Tibial nerve (tissue), 4 donors: ENCODE results near the gene MED16. TPM values are rescaled to one million over a fixed set of nuclear protein-coding genes. Genes with fewer than 3 reads are reported as not detected.
A peak's percentile ranks its signal among the peaks of the same experiment; 100 is the strongest.
"Not testable (repeated sequence)": the region's sequence is repeated elsewhere in the genome, so short reads cannot be mapped to it uniquely, and the experiment has no call there.

Experiments used
- DNase-seq, 2 donors: peaks; one replicate each; pipeline ENCODE4 v3.0.0-alpha.2; 2019; ENCODE audit warnings: low spot score in 2 of 2
- H3K27ac ChIP-seq, 4 donors: fragments of 200-600 bp; sonication (generic) in 3 of 4; one replicate each; pipeline ENCODE4 v1.5.1; 2017 to 2019; ENCODE audit warnings: mild to moderate bottlenecking in 1 of 4
- H3K27me3 ChIP-seq, 2 donors: fragments of 200-600 bp; sonication (generic) in 1 of 2; one replicate each; pipeline versions ENCODE4 v1.5.1 to v1.6.0; 2017 to 2019
- H3K36me3 ChIP-seq, 3 donors: fragments of 200-600 bp; sonication (generic); one replicate each; pipeline ENCODE4 v1.5.1; 2018 to 2019
- H3K4me1 ChIP-seq, 4 donors: fragments of 200-600 bp; sonication (generic) in 3 of 4; one replicate each; pipeline ENCODE4 v1.5.1; 2017 to 2019
- H3K4me3 ChIP-seq, 4 donors: fragments of 200-600 bp; sonication (generic) in 3 of 4; one replicate each; pipeline ENCODE4 v1.5.1; 2017 to 2019; ENCODE audit warnings: mild to moderate bottlenecking in 1 of 4, moderate library complexity in 1 of 4
- H3K9me3 ChIP-seq, 4 donors: fragments of 200-600 bp; sonication (generic) in 3 of 4; one replicate each; pipeline ENCODE4 v1.5.1; 2017 to 2019
- EP300 ChIP-seq, 2 donors: sonication (generic); formaldehyde crosslinking; IDR thresholded peaks; one replicate each; pipeline ENCODE4 v1.6.1; 2017; ENCODE audit warnings: antibody characterized with exemption in 2 of 2, mild to moderate bottlenecking in 1 of 2
- POLR2A ChIP-seq, 2 donors: fragments of 450-650 bp; IDR thresholded peaks; one replicate each; pipeline ENCODE4 v1.6.1; 2017; ENCODE audit warnings: antibody characterized with exemption in 2 of 2, mild to moderate bottlenecking in 2 of 2, moderate library complexity in 2 of 2
- WGBS, 2 donors: methylation state at CpG; one replicate each; pipeline ENCODE4 v1.1.5; 2018; 5-methylcytosine and 5-hydroxymethylcytosine counted together
- small RNA-seq: library from RNA; depleted of rRNA; stranded (forward); fragments of <200 nt; gene quantifications from one replicate; pipeline ENCODE3, GENCODE V24; 2016
- total RNA-seq, 4 donors: library from RNA; depleted of rRNA; stranded (reverse); fragments of >200 nt; gene quantifications; one replicate each; pipeline ENCODE4 v1.1.0, GENCODE V29; 2016
- TF ChIP-seq, protein P1 (sequence below), 5 experiments: fragments of 200-600 bp in 3 of 5; fragments of 450-650 bp in 2 of 5; sonication (generic) in 3 of 5; IDR thresholded peaks; one replicate each; pipeline ENCODE4 v1.5.1; 2016 to 2019; ENCODE audit warnings: antibody characterized with exemption in 5 of 5, mild to moderate bottlenecking in 3 of 5, moderate library complexity in 2 of 5

MED16 gene
- total RNA-seq, 4 donors from 2014 or later, result 49.6 to 67.5 (median 53.9) TPM

DNA sequence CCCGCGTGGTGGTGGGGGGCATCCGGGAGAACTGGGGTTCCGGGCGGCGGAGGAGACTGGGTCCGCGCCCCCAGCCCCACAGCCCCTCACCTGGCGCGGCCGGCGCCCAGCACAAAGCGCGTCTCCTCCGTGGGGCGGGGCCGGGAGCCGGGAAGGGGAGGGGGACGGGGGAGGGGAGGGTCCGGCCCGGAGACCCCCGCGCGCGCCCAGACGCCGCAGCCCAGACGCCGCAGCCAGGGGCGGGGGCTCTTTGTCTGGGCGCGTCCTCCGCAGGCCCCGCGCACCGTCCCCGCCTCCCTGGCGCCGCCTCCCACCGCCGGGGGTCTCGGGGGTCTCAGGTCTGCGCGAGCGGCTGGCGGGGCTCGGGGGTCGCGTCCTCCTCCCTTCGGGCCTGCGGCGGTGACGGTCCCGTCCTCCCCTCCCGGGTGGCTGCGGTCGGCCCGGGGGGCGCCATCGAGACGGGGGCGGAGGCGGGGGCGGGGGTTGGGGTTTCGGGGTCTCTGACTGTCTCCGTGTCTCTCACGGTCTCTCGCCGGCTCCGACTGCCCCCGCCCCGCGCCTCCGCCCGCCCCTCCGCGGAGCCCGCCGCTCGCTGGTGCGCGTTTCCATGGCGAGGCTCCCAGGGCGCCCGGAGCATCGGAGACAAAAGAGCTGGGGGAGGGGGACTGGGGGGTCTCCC is 71.0 kb downstream of the MED16 start, which contains the start of gene PLPPR3:
PLPPR3 (minus strand) TSS at position 131 of the 679 bp plus-strand sequence. CDS start 396 bp downstream, outside the sequence.
- H3K27me3 ChIP-seq, result peaks cover 6 to 42% of the 10 kb centered on the region in 2 donors
- H3K36me3 ChIP-seq, result no peaks in the 10 kb centered on the region
- peaks cover 0 to 16% (median 7%) of the 10 kb centered on the region in 4 donors for H3K4me1 ChIP-seq
- no peak within 1 kb of the TSS for H3K27ac ChIP-seq
- WGBS, 2 donors, result 0 to 1% methylated on average over 19 to 24 of the region's 86 CpGs
- H3K9me3 ChIP-seq, result no peaks in the 10 kb centered on the region
- TF ChIP-seq POLR2A (IDR thresholded peaks at IDR 0.05), result no peak
- no peak for DNase-seq
- H3K4me3 ChIP-seq, result peak within 1 kb of the TSS in 3 of 4 donors; percentile 3 to 43 (median 12)

DNA sequence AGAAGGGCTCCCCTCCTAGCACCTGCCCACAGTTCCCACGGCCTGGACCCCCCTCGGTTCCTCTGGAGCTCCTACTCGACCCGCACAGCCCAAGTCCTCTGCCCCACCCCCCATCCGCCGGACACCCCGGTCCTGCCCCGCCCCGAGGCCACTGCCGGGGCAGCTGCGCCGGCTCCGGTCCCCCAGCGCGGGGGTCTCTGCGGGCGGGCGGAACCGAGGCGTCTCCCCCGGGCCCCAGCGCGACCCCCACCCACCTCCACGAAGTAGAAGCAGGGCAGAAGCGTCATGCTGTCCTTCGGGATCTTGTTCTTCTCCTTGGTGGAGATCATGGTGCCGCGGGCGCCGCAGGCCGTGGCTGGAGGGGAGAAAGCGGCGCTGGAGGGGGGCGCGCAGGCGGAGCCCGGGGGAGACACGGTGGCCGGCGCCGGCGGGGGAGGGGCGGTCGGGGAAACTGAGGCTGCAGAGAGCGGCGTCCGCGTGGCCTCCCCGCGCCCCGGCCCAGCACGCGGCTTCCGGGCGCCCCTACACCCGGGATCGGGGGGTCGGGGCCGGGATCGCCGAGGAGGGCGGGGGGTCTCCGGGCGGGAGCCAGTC is 71.7 kb downstream of the MED16 start:
- Histone ChIP-seq H3K4me1 (peaks cover 0 to 16% (median 7%) of the 10 kb centered on the region in 4 donors), H3K36me3 (peaks cover 0 to under 1% (median 0%) of the 10 kb centered on the region in 3 donors), H3K4me3 (peak overlapping the region in 3 of 4 donors; percentile 3 to 43 (median 12)), H3K27ac (no peak overlapping the region), H3K27me3 (peaks cover 6 to 42% of the 10 kb centered on the region in 2 donors), H3K9me3 (no peaks in the 10 kb centered on the region)
- no peak for TF ChIP-seq POLR2A (IDR thresholded peaks at IDR 0.05)
- no peak for TF ChIP-seq EP300 (IDR thresholded peaks at IDR 0.05)
- TF ChIP-seq, protein P1, sequence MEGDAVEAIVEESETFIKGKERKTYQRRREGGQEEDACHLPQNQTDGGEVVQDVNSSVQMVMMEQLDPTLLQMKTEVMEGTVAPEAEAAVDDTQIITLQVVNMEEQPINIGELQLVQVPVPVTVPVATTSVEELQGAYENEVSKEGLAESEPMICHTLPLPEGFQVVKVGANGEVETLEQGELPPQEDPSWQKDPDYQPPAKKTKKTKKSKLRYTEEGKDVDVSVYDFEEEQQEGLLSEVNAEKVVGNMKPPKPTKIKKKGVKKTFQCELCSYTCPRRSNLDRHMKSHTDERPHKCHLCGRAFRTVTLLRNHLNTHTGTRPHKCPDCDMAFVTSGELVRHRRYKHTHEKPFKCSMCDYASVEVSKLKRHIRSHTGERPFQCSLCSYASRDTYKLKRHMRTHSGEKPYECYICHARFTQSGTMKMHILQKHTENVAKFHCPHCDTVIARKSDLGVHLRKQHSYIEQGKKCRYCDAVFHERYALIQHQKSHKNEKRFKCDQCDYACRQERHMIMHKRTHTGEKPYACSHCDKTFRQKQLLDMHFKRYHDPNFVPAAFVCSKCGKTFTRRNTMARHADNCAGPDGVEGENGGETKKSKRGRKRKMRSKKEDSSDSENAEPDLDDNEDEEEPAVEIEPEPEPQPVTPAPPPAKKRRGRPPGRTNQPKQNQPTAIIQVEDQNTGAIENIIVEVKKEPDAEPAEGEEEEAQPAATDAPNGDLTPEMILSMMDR (IDR thresholded peaks at IDR 0.05), result no peak
- 0 to 2% methylated on average over 9 to 14 of the region's 64 CpGs for WGBS, 2 donors
- no peak for DNase-seq

DNA sequence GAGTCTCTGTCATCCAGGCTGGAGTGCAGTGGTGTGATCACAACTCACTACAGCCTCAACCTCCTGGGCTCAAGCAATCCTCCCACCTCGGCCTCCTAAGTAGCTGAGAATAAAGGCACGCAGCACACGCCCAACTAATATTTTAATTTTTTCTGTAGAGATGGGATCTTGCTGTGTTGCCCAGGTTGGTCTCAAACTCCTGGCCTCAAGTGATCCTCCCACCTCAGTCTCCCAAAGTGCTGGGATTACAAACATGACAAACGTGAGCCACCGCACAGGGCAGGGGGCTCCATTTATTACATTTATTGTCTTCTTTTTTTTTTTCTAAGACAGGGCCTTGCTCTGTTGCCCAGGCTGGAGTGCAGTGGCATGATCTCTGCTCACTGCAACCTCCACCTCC is 72.8 kb downstream of the MED16 start:
- DNase-seq, result not testable (repeated sequence)
- 82 to 88% methylated on average over 5 of the region's 5 CpGs for WGBS, 2 donors
- peaks cover 6 to 36% of the 10 kb centered on the region in 2 donors for H3K27me3 ChIP-seq

More for the DNA sequence above, 72.8 kb downstream of the MED16 start:
- H3K4me1 ChIP-seq, result peaks cover 0 to 16% (median 7%) of the 10 kb centered on the region in 4 donors
- H3K9me3 ChIP-seq, H3K27ac ChIP-seq, H3K4me3 ChIP-seq: not testable (repeated sequence)
- H3K36me3 ChIP-seq, result peaks cover 0 to 11% (median 0%) of the 10 kb centered on the region in 3 donors

Small RNAs within 50 kb of the gene (small RNA-seq; reads per million reads assigned to genes)
- not detected for gene RNU6-9

Other genes with a start within 250 kb of the MED16 start
- gene RNF126, start 230.0 kb downstream of the MED16 start, total RNA-seq, result 10 to 100 TPM; 38.0 to 90.9 (median 55.3) TPM
- gene FSTL3, start 216.8 kb downstream of the MED16 start, total RNA-seq, result 100 to 1,000 TPM; 582 to 977 (median 642) TPM
- gene PRSS57, start 197.7 kb downstream of the MED16 start, total RNA-seq, result not detected
- gene PALM, start 184.3 kb downstream of the MED16 start, total RNA-seq, result 100 to 1,000 TPM in 1 of 4 donors, 10 to 100 TPM in 3; 65.7 to 101 (median 98.0) TPM
- under 1 TPM in 2 of 4 donors, not detected in 2; 0.20 to 0.30 TPM for gene MISP, start 142.1 kb downstream of the MED16 start, total RNA-seq
- 100 to 1,000 TPM; 118 to 205 (median 141) TPM for gene PTBP1, start 95.7 kb downstream of the MED16 start, total RNA-seq
- gene PLPPR3, start 71.2 kb downstream of the MED16 start, total RNA-seq, result not detected
- under 1 TPM in 1 of 4 donors, not detected in 3; 0.42 TPM for gene AZU1, start 65.3 kb downstream of the MED16 start, total RNA-seq
- gene PRTN3, start 52.2 kb downstream of the MED16 start, total RNA-seq, result not detected
- gene ELANE, start 40.9 kb downstream of the MED16 start, total RNA-seq, result 10 to 100 TPM in 1 of 4 donors, 1 to 10 TPM in 2, under 1 TPM in 1; 0.66 to 12.6 (median 4.2) TPM
- gene CFD, start 33.5 kb downstream of the MED16 start, total RNA-seq, result 1,000 to 10,000 TPM; 1,040 to 7,538 (median 2,843) TPM
- not detected for gene RNU6-9, start 297 bp upstream of the MED16 start, total RNA-seq
- gene R3HDM4, start 20.0 kb upstream of the MED16 start, total RNA-seq, result 10 to 100 TPM; 30.2 to 47.7 (median 37.6) TPM
- gene KISS1R, start 24.1 kb upstream of the MED16 start, total RNA-seq, result not detected
- gene ARID3A, start 32.8 kb upstream of the MED16 start, total RNA-seq, result 10 to 100 TPM in 3 of 4 donors, 1 to 10 TPM in 1; 8.1 to 15.3 (median 12.5) TPM
- 10 to 100 TPM; 23.3 to 90.6 (median 52.8) TPM for gene WDR18, start 91.2 kb upstream of the MED16 start, total RNA-seq
- 1 to 10 TPM in 1 of 4 donors, not detected in 3; 2.4 TPM for gene GRIN3B, start 107.2 kb upstream of the MED16 start, total RNA-seq
- gene TMEM259, start 127.9 kb upstream of the MED16 start, total RNA-seq, result 100 to 1,000 TPM; 229 to 459 (median 325) TPM
- not detected for gene RNU6-2, start 128.3 kb upstream of the MED16 start, total RNA-seq
- 100 to 1,000 TPM in 1 of 4 donors, 10 to 100 TPM in 3; 69.9 to 122 (median 79.4) TPM for gene CNN2, start 133.4 kb upstream of the MED16 start, total RNA-seq
- 10 to 100 TPM in 3 of 4 donors, 1 to 10 TPM in 1; 9.6 to 25.8 (median 13.7) TPM for gene ABCA7, start 146.9 kb upstream of the MED16 start, total RNA-seq
- 10 to 100 TPM; 28.4 to 66.9 (median 38.6) TPM for gene ARHGAP45, start 174.0 kb upstream of the MED16 start, total RNA-seq
- 100 to 1,000 TPM in 3 of 4 donors, 10 to 100 TPM in 1; 81.6 to 136 (median 121) TPM for gene POLR2E, start 202.2 kb upstream of the MED16 start, total RNA-seq
- 100 to 1,000 TPM; 337 to 518 (median 493) TPM for gene GPX4, start 210.8 kb upstream of the MED16 start, total RNA-seq